IMR-90 (cell line): ENCODE results near the gene DNM1. TPM values are rescaled to one million over a fixed set of nuclear protein-coding genes. Genes with fewer than 3 reads are reported as not detected.
A peak's percentile ranks its signal among the peaks of the same experiment; 100 is the strongest.

Source experiments
- ATAC-seq: fragments of 200-7000 bp; cut with Tn5 transposase; 2 replicates; pipeline ENCODE4 v1.9.1; 2020; ENCODE audit warnings: low read depth, mild to moderate bottlenecking, moderate library complexity
- BruUV-seq: library from RNA; stranded (reverse); fragments of 400-500 nt; replicated peaks from 2 replicates; lab custom pipeline; 2021; lab: Mats Ljungman, UMichigan
- CTCF ChIA-PET: fragments of 300-600 bp; formaldehyde crosslinking; extraction: SDS; loops from one replicate; lab custom pipeline; 2021; ENCODE audit warnings: antibody characterized with exemption; lab: Yijun Ruan, JAX
- POLR2A ChIA-PET: fragments of 300-600 bp; sonication (Branson Sonifier 250); formaldehyde crosslinking; loops from one replicate; lab custom pipeline; 2022; ENCODE audit warnings: antibody characterized with exemption; ENCODE audit not compliant: unreplicated experiment; lab: Charles Lee
- DNase-seq: peaks from one replicate; pipeline ENCODE4 v3.0.0; 2013
- H2AFZ ChIP-seq: replicated peaks from 2 replicates; pipeline ENCODE3; 2013; ENCODE audit warnings: low read length, mild to moderate bottlenecking; ENCODE audit not compliant: poor library complexity
- H2AK5ac ChIP-seq: 2 replicates; pipeline ENCODE4 v1.6.1; 2013; ENCODE audit warnings: low read depth, low read length, inconsistent platforms
- H2AK9ac ChIP-seq: replicated peaks from 2 replicates; pipeline ENCODE3; 2013; ENCODE audit warnings: mild to moderate bottlenecking, low read depth, low read length, moderate library complexity; ENCODE audit not compliant: poor library complexity
- H2BK120ac ChIP-seq: 2 replicates; pipeline ENCODE4 v1.6.1; 2013; ENCODE audit warnings: low read depth, low read length, inconsistent platforms
- H2BK15ac ChIP-seq: 3 replicates; pipeline ENCODE4 v1.6.1; 2013; ENCODE audit warnings: low read depth, low read length, inconsistent platforms
- H2BK20ac ChIP-seq: 2 replicates; pipeline ENCODE4 v1.6.1; 2013; ENCODE audit warnings: low read depth, mild to moderate bottlenecking, inconsistent platforms, low read length, moderate library complexity
- H2BK5ac ChIP-seq: 2 replicates; pipeline ENCODE4 v1.6.1; 2013; ENCODE audit warnings: mild to moderate bottlenecking, low read depth, low read length, inconsistent platforms; ENCODE audit not compliant: poor library complexity, severe bottlenecking
- H3K14ac ChIP-seq: replicated peaks from 2 replicates; pipeline ENCODE4 v1.6.1; 2013; ENCODE audit warnings: low read depth, low read length, inconsistent platforms
- H3K18ac ChIP-seq: 2 replicates; pipeline ENCODE4 v1.6.1; 2013; ENCODE audit warnings: low read depth, low read length, control low read depth
- H3K23ac ChIP-seq: 2 replicates; pipeline ENCODE4 v1.6.1; 2013; ENCODE audit warnings: low read depth, low read length, inconsistent platforms
- H3K27ac ChIP-seq: 2 replicates; pipeline ENCODE4 v1.5.1; 2013; ENCODE audit warnings: mild to moderate bottlenecking, control low read depth, low read length; ENCODE audit not compliant: insufficient read depth
- H3K27me3 ChIP-seq: 2 replicates; pipeline ENCODE4 v1.6.1; 2013; ENCODE audit warnings: low read length; ENCODE audit not compliant: control insufficient read depth, insufficient read depth
- H3K36me3 ChIP-seq: 2 replicates; pipeline ENCODE4 v1.6.1; 2013; ENCODE audit warnings: low read length, mixed read lengths; ENCODE audit not compliant: control insufficient read depth, insufficient read depth
- H3K4ac ChIP-seq: 2 replicates; pipeline ENCODE4 v1.6.1; 2013; ENCODE audit warnings: low read depth, low read length, inconsistent platforms
- H3K4me1 ChIP-seq: 2 replicates; pipeline ENCODE4 v1.6.1; 2013; ENCODE audit warnings: low read length, mixed read lengths; ENCODE audit not compliant: control insufficient read depth, insufficient read depth
- H3K4me2 ChIP-seq: 2 replicates; pipeline ENCODE4 v1.6.1; 2013; ENCODE audit warnings: low read depth, mild to moderate bottlenecking, control low read depth, low read length, moderate library complexity
- H3K4me3 ChIP-seq: 2 replicates; pipeline ENCODE4 v1.5.1; 2013; ENCODE audit warnings: low read depth, mild to moderate bottlenecking, control low read depth, low read length, moderate library complexity; ENCODE audit not compliant: insufficient read depth
- H3K56ac ChIP-seq: 2 replicates; pipeline ENCODE4 v1.6.1; 2013; ENCODE audit warnings: low read length, inconsistent platforms; ENCODE audit not compliant: insufficient read depth; ENCODE audit errors: extremely low read depth
- H3K79me1 ChIP-seq, 2 experiments: 2 replicates each; pipeline ENCODE4 v1.6.1; 2013; ENCODE audit warnings: low read length in 2 of 2, inconsistent platforms in 1 of 2, low read depth in 1 of 2
- H3K9ac ChIP-seq: 2 replicates; pipeline ENCODE4 v1.6.1; 2013; ENCODE audit warnings: low read depth, low read length, control low read depth
- H3K9me1 ChIP-seq: 2 replicates; pipeline ENCODE4 v1.6.1; 2013; ENCODE audit warnings: low read length, inconsistent platforms; ENCODE audit not compliant: insufficient read depth
- H3K9me3 ChIP-seq: 2 replicates; pipeline ENCODE4 v1.6.1; 2013; ENCODE audit warnings: low read length; ENCODE audit not compliant: control insufficient read depth, insufficient read depth
- H4K20me1 ChIP-seq: 2 replicates; pipeline ENCODE4 v1.6.1; 2013; ENCODE audit warnings: low read length, inconsistent platforms; ENCODE audit not compliant: insufficient read depth
- H4K5ac ChIP-seq: 2 replicates; pipeline ENCODE4 v1.6.1; 2013; ENCODE audit warnings: mild to moderate bottlenecking, low read depth, low read length, control low read depth
- H4K8ac ChIP-seq, 2 experiments: 2 replicates each; pipeline ENCODE4 v1.6.1; 2013; ENCODE audit warnings: low read depth in 2 of 2, low read length in 2 of 2, control low read depth in 1 of 2, inconsistent platforms in 1 of 2
- H4K91ac ChIP-seq: 2 replicates; pipeline ENCODE4 v1.6.1; 2013; ENCODE audit warnings: low read depth, low read length, inconsistent platforms; ENCODE audit not compliant: insufficient read depth
- CEBPB ChIP-seq: IDR thresholded peaks from 2 replicates; pipeline ENCODE4 v1.6.1; 2012; ENCODE audit warnings: low read depth, low read length, improper control_type of control experiment
- FOS ChIP-seq: fragments of 150-350 bp; IDR thresholded peaks from 2 replicates; pipeline ENCODE4 v1.6.1; 2016; ENCODE audit warnings: low read depth, low read length
- MAFK ChIP-seq: IDR thresholded peaks from 2 replicates; pipeline ENCODE4 v1.6.1; 2012; ENCODE audit warnings: low read depth, low read length, improper control_type of control experiment
- POLR2A ChIP-seq: IDR thresholded peaks from 2 replicates; pipeline ENCODE4 v1.6.1; 2012; ENCODE audit warnings: mild to moderate bottlenecking, low read depth, low read length
- RAD21 ChIP-seq: IDR thresholded peaks from 2 replicates; pipeline ENCODE4 v1.6.1; 2012; ENCODE audit warnings: low read length, improper control_type of control experiment
- RCOR1 ChIP-seq: IDR thresholded peaks from 2 replicates; pipeline ENCODE4 v1.6.1; 2012; ENCODE audit warnings: mild to moderate bottlenecking, low read length, improper control_type of control experiment; ENCODE audit not compliant: insufficient replicate concordance
- USF2 ChIP-seq: fragments of 150-350 bp; IDR thresholded peaks from 2 replicates; pipeline ENCODE4 v1.6.1; 2017; ENCODE audit warnings: mild to moderate bottlenecking, antibody characterized with exemption, low read length, low read depth
- WGBS, 2 experiments: methylation state at CpG; one replicate each; pipeline versions ENCODE4 v1.1.5 to v1.1.7; 2013; ENCODE audit warnings: missing lambda C conversion rate in 2 of 2; ENCODE audit not compliant: insufficient read length in 1 of 2; ENCODE audit errors: extremely low coverage in 2 of 2; 5-methylcytosine and 5-hydroxymethylcytosine counted together
- dilution Hi-C: fragments of 300-500 bp; cut with HindIII; formaldehyde crosslinking; loops from one replicate; pipeline ENCODE4 v1.14.3; 2018; ENCODE audit warnings: low sequenced_read_pairs; ENCODE audit not compliant: unreplicated experiment
- in situ Hi-C: fragments of 300-500 bp; cut with MboI; formaldehyde crosslinking; loops from 3 replicates; pipeline ENCODE4 v1.14.3; 2019; ENCODE audit warnings: low sequenced_read_pairs, inconsistent platforms, mixed read lengths
- intact Hi-C: fragments of 100-400 bp; cut with micrococcal nuclease; formaldehyde crosslinking; loops from 2 replicates; pipeline ENCODE4 v1.10.0; 2022
- polyA plus RNA-seq, 3 experiments: library from polyadenylated mRNA; depleted of rRNA; stranded (reverse); fragments of >200 nt; gene quantifications; 2 replicates each; pipeline ENCODE4 v1.2.3, GENCODE V29; 2012; ENCODE audit warnings: low replicate concordance in 1 of 3
- total RNA-seq: library from RNA; depleted of rRNA; stranded (reverse); fragments of >200 nt; gene quantifications from 2 replicates; pipeline ENCODE4 v1.2.3, GENCODE V29; 2012

DNM1 gene
- total and polyA plus RNA-seq, 2 of the 4 experiments (the other 2 are of a cell fraction) = 13.6 to 17.7 TPM

- WGBS, 2 experiments = 97% methylated on average over 6 of the region's 13 CpGs; no CpG with 5 or more reads in 1 of the 2 experiments
- H3K4me3 ChIP-seq = no peak overlapping the region
- H4K91ac ChIP-seq = no peak overlapping the region
- DNase-seq = no peak
- peaks cover 11% of the 10 kb centered on the region for H4K20me1 ChIP-seq
- peak overlapping the region; percentile 95 for H3K4me2 ChIP-seq
- H3K4ac ChIP-seq = no peak overlapping the region
- H4K5ac ChIP-seq = no peak overlapping the region
- no peak overlapping the region for H3K14ac ChIP-seq
- no peak overlapping the region for H2BK120ac ChIP-seq
- no peak overlapping the region for H4K8ac ChIP-seq
- no peak overlapping the region for H2BK15ac ChIP-seq
- intact Hi-C loops (no loop called here), in situ Hi-C loops (no loop called here), dilution Hi-C loops (no loop called here)
- H2AK5ac ChIP-seq = no peak overlapping the region
- H3K27me3 ChIP-seq = no peaks in the 10 kb centered on the region
- H2BK20ac ChIP-seq = no peak overlapping the region
- no peak overlapping the region for H3K9ac ChIP-seq
- no peak for TF ChIP-seq MAFK
- TF ChIP-seq RAD21 = no peak
- no peak for TF ChIP-seq POLR2A
- no peak for TF ChIP-seq FOS
- TF ChIP-seq CEBPB = no peak
- TF ChIP-seq USF2 = no peak
- no peak for TF ChIP-seq RCOR1
- ChIA-PET POLR2A (no interaction called here), CTCF (interaction anchor here (1.1 kb wide), 1 partner anchor 22 kb away, joined by 3 read pairs; no protein-coding TSS in a partner anchor)
- H2BK5ac ChIP-seq = no peak overlapping the region
- peaks cover 5% of the 10 kb centered on the region for H3K9me1 ChIP-seq
- no peak overlapping the region for H3K18ac ChIP-seq
- H3K27ac ChIP-seq = no peak overlapping the region
- no peak overlapping the region for H2AFZ ChIP-seq
- H2AK9ac ChIP-seq = no peak overlapping the region
- H3K36me3 ChIP-seq = peaks cover 33% of the 10 kb centered on the region
- H3K9me3 ChIP-seq = no peaks in the 10 kb centered on the region
- no TSS peak for BruUV-seq
- H3K23ac ChIP-seq = no peak overlapping the region
- H3K56ac ChIP-seq = no peak overlapping the region
- peaks cover 10 to 38% of the 10 kb centered on the region in 2 experiments for H3K79me1 ChIP-seq
- no peak for ATAC-seq
- peaks cover 1% of the 10 kb centered on the region; the same call in 1 of the 2 replicates for H3K4me1 ChIP-seq
These were observed 41.8 kb upstream of the DNM1 start for GRCh38 chr9:128161215-128161902.
